Posterior cingulate gyrus (tissue), 11 donors: ENCODE results near the gene COL23A1.
A peak's percentile ranks its signal among the peaks of the same experiment; 100 is the strongest.

ENCODE experiments used
- DNase-seq, 10 donors: peaks; one replicate each; pipeline versions ENCODE4 v3.0.0 to v3.0.0-alpha.2; 2020 to 2021; ENCODE audit warnings: mixed read lengths in 3 of 10
- intact Hi-C: fragments of 100-400 bp; cut with DNase I; formaldehyde crosslinking; loops from one replicate; pipeline ENCODE4 v1.15.1; 2023

The COL23A1 gene

DNA sequence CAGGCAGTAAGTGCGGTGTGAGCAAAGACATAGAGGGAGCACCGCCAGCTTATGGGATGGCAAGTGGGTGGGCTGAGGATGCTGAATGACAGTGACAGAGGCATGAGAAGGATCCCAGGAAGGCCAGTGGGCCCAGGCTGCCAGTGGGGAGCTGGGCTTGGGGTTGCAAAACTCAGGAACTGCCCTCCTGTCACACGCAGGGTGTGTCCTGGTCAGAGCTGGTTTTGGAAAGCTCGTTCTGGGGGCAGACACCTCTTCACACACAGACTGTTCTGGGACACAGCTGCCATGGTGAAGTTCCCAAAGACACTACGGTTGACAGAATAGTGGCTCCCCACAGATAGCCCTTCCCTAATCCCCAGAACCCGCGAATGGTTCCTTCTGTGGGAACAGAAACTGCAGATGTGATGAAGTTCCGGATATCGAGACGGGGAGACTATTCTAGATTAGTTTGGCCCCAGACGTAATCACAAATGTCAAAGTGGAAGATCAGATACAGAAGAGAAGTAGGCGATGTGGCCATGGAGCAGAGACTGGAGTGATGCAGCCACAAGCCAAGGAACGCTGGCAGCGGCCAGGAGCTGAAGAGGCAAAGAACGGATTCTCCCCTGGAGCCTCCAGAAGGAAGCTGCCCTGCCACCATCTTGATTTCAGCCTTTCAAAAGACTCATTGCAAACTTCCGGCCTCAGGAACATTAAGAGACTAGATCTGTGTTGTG is 159.0 kb downstream of the COL23A1 start:
- intact Hi-C loops = no loop called here

DNA sequence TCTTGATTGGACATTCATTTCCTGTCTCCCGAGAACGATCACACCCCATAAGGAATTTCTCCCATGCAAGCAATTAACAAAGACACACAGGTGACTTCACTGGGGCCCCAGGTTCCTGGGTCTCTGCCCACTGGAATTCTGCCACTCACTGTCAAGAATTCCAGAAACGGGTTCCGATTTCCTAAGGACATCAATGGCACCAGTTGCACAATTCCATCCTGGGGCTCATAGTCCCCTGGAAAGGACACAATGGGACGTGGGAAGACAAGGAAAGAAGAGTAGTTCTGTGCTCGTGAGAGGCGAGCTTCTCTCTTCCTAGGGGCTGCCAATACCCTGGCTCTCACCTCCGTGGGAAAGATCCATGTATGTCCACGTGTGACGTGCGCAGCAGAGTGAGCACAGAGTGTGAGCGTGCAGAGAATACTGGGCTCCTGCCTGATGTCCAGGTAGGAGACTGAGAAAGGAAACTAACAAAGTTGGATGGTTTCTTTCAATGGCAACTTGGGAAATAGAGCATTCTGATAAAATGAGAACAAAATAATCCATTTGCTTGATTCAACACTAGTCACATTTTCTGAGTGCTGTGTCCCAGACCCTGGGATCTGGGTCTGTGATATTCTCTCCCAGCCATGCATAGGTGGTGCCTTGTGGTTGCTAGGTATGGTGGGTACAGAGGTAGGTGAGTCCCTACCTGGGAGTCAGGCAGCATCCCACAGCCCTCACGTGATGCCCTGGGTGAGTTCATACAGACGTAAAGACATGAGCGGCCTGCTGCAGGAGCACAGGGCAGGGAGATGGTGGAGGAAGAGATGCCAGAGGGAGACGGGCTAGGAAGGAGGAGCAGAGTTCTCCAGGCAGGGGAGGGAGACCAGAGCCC is 159.8 kb downstream of the COL23A1 start:
- peak in 2 of 10 donors; percentile 20 to 58 for DNase-seq
- intact Hi-C loops = no loop called here

More for the DNA sequence above, 159.0 kb downstream of the COL23A1 start:
- peak in 2 of 10 donors; percentile 10 to 62 for DNase-seq

DNA sequence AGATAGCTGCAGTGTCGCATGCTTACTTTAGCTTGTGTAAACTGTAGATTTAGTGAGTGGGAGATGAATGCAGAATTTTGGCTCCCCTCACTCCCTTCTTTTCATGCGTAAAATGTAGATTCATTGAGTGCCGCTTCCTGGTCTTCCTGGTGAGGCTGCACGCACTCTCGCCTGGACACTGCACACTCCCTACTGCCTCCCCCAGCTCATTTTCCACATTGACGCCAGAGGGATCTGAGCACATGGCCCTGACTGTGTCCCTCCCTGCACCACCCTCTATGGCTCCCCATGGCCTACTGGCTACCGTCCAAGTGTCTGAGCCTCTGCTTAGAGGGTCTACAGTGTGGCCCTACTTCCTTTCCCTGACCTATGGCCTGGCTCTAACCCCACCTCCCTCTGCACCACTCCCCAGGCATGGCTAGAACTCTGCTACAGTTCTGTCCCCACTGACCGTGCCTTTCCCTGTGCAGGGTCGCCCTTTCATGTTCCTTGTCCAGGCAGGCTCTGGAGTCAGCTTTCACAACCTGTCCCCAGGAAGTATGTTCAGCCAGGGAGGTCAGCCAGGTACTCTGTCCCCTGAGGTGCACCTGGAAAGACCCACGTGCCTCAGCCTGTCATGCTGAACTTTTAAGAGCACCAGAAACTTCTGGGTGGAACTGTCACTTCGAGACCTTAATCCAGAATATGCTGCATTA is 160.6 kb downstream of the COL23A1 start:
- intact Hi-C loops = no loop called here
- DNase-seq = peak in 1 of 10 donors; percentile 44

DNA sequence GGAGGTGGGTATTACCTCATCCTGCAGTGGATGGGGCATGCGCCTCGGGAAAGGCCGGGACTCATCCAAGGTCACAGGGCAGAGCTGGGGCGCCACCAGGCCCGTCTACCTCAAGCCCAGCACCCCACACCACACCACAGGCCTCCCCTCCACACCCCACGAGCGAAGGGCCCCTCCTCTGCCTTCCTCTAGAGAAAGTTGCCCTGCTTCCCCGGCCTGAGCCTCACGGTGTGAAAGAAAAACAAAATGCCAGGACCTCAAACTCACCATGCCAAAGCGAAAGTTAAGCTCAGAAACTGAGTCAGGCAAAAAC is 161.1 kb downstream of the COL23A1 start:
- DNase-seq = no peak
- intact Hi-C loops = no loop called here

DNA sequence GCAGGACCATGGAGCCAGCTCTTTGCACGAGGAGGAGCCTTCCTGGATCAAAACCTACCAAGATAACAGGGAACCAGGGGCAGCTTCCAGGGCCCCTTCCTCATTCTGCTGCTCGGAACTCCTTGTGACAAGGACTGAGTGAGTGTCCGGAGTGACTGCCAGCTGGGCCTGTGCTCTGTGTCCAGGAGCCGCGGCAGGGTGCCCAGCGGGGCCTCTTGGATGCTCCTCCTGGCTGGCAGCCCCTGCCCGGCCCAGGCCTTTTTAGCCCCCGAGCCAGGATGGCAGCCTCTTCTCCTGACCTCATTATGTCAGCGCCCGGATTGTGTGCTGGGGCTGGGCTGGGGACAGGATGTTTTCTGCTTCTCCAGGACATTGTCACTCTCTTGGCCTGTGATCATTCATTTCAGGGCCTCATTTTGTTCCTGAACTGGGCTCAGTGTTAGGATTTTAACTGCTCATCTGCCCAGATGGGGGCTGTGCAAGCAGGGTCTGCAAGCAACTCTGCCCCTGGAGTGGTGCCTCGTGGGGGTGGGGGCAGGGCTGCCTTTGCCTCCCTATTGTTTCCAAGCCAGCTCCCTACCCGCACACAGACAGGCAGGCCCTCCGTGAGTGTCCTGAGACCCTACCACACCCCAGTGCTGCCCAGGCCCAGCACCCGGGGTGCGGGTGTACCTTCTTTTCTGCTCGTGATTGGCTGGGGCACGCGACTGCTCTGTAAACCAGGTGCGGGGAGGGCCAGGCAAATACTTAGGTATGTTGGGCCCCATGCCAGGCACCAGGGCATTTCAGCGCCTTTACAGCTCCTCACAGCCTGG is 161.6 kb downstream of the COL23A1 start:
- intact Hi-C loops = no loop called here

DNA sequence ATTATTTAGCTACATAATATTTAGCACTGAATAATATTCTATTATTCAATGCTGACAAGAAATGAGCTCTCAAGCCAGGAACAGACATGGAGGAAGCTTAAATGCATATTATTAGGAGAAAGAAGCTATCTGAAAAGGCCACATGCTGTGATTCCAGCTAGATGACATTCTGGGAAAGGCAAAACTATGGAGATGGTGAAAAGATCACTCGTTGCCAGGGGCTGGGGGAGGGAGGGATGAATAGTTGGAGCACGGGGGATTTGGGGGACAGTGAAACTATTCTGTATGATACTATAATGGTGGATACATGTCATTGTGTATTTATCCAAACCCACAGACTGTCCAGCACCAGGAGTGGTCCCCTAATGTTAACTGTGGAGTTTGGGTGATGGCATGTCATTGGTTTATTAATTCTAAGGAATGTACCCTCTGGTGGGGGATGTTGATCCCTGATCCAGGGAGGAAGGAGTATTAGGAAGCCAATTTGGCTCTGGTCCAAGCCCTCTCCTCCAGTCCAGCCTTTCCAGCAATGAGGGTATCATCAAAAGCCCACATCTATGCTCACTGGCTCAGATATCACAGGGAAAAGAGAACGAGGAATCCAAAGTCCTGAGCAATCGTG is 162.5 kb downstream of the COL23A1 start:
- DNase-seq = peak in 1 of 10 donors; percentile 43
- intact Hi-C loops = no loop called here

More for the DNA sequence above, 161.6 kb downstream of the COL23A1 start:
- DNase-seq = peak in 8 of 10 donors; percentile 8 to 91 (median 53)

DNA sequence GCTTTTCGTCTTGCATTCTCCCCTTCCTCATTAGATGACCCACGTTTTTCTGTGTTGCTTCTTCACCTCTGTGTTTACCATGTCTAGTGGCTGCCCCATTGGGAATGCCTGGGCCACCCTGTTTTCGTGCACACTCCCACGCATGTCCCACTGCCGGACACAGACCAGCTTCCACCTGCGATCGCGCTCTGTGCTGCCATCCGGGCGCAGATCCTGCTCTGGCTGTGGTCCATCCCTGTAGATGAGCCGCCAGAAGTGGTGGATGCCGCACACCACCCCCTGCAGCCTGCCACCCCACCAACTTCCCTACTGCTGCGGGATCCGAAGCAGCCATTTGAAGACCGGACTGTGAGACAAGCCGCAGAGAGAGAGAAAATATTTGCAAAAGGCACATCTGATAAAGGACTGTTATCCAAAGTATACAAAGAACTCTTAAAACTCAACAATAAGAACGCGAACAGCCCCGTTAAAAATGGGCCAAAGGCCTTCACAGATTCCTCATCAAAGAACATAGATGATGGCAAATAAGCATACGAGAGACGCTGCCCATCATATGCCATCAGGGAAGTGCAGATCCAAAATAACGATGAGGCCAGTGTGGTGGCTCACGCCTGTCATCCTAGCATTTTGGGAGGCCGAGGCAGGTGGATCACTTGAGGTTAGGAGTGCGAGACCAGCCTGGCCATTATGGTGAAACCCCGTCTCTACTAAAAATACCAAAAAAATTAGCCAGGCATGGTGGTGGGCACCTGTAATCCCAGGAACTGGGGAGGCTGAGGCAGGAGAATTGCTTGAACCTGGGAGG is 163.7 kb downstream of the COL23A1 start:
- intact Hi-C loops = no loop called here
- peak in 2 of 10 donors; percentile 35 to 75 for DNase-seq

DNA sequence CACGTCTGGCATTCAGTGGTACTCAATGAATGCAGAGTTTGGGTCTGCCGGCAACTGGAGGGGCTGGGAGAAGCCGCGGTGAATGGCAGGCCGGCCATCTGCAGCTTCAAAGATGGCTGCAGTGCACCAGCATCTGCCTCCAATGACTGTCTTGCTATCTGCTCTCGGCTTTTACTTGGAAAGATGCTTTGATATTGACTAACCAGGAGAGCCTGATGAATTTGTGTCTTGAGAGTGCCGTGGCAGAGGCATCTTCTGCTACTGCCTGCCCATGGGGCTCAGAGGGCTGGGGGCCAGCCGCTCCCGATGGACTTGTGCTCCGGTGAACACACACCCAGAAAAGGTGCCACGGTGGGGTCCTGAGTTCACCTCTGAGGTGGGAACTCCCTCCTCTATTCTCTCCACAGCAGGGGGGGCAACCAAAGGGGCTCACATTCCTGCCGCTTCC is 164.5 kb downstream of the COL23A1 start:
- intact Hi-C loops = no loop called here
- peak in 2 of 10 donors; percentile 55 to 77 for DNase-seq

DNA sequence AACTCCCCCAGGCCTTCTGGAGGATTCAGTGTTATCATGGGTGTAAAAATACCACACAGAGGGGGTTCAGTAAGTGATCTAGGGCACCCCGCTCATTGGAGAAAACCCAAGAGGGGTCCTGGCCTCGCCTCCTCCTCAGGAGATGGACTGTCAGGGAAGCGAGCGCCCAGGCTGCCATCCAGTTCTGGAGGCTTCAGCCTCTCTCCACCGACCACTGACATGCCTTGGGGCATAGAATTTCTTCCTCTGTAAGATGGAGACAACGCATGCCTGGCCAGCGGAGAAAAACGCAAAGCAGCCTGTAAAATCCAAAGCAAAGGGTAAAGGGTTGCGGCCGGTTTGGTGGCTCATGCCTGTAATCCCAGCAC is 165.4 kb downstream of the COL23A1 start:
- intact Hi-C loops = no loop called here
- peak in 2 of 10 donors; percentile 48 to 57 for DNase-seq

DNA sequence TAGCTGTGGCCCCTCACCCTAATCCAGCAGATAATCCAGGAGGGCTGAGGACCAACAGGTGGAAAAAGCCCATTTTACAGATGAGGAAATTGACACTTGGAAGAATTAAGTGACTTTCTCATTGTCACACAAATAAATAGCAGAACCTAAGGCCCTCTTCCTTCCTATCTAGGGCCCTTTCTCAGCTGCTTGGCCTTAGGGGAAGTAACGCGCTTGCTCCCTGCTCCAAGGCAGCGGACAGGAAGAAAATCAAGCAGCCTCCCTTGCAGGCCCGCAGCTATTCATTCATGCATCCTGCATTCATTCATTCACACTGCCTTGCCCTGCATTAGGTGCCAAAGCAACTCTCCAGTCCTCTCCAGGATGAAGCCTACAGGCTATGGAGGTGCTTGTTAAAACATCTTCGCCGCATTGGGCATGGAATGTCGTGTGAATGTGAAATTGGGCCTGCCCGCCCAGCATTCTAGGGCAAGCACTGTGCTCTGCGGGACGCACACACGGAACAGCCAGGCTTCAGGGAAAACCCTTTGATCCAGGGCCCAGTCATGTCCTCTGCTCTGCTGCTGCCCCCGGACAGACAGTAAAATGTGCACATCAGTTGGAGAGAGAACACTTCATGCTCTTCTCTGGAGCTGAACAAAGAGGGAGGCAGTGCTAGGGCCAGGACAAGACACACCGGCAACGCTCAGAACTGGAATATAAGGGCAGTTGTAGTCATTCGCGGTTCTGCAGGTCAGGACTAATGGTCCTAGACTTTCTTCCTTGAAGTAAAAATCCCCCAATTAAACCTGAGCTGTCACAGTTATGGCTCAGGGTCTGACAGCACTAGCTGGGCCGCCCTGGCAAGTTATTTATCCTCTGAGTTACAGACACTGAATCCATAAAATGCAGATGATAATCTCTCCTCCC is 166.0 kb downstream of the COL23A1 start:
- DNase-seq = peak in 2 of 10 donors; percentile 30 to 63
- intact Hi-C loops = no loop called here

DNA sequence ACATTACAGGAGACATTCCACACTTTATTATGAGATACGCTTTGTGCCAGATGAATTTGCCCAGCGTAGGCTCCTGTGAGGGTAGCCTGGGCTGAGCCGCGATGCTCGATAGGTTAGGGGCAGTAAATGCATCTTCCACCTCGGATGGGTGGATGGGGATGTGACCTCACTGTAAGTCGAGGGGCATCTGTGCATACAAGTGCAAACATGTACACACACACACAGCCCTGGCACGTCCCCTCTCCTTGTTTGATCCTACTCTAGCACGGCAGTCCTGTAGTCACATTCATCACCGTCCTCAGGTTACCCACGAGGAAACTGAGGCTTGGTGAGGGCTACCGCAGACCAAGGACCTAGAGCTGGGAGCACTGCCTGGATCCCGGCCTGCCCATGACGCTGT is 166.8 kb downstream of the COL23A1 start:
- DNase-seq = peak in 1 of 10 donors; percentile 31
- intact Hi-C loops = no loop called here

DNA sequence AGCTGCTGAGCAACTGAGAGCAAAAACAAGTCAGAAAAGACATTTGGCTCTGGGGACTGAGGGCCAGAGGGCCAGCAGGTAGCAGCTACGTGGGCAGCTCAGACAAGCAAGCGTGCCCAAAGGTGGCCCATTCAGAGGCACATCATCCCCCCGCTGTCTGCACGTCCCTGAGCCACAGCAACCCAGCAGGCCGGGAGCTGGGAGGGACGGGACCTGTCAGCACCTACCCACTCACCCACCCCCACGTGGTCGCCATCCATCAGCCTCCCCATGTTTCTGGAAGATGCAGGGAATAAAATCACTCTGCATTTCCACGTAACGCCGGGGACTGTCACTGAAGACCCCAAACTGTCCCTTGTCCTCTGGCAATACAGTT is 167.8 kb downstream of the COL23A1 start:
- intact Hi-C loops = no loop called here
- peak in 1 of 10 donors; percentile 79 for DNase-seq

DNA sequence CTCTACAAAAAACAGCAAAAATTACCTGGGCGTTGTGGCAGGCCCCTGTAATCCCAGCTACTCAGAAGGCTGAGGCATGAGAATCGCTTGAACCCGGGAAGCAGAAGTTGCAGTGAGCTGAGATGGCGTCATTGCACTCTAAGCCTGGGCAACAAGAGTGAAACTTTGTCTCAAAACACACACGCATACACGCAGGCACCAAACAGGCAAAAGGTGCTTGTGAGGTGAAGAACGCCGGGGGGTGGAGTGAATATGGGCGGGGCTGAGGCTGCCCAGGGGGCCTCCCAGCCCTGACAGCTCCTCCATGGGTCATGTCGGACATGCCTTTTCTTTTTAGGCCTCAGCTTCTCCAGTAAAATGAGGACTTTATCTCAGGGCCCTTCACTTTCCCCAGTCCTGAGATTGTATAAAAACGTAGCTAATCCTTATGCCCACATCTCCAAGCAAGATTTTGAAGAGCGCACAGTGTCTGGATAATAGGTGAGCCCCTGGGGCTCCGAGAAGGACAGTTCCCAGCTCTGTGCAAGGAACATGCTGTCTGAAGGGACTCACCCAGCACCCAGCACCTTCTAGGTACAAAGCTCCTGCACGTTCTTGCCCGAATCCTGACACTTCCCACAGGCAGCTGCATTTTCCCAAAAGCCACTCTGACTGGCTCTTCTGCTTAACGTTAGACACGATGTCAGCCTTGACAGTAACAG is 168.3 kb downstream of the COL23A1 start:
- peak in 1 of 10 donors; percentile 7 for DNase-seq

DNA sequence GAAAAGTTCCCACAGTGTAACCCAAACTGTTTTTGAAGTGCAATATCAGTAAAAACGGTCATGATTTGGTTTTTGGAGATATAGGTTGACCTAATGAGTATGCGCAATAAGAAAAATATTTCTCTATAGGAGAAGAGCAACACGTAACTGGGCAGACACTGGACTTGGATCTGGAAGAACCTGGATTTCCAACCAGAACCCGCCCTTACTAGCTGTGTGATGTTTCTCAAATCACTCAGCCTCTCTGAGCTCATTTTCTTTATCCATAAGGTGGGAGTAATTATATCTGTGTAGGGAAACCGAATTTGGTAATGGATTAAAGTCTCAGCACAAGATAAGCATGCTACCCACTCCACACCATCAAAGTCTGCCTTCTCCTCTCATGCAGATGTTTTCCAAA is 169.1 kb downstream of the COL23A1 start:
- DNase-seq = no peak
- intact Hi-C loops = no loop called here

More for the DNA sequence above, 168.3 kb downstream of the COL23A1 start:
- intact Hi-C loops = no loop called here

DNA sequence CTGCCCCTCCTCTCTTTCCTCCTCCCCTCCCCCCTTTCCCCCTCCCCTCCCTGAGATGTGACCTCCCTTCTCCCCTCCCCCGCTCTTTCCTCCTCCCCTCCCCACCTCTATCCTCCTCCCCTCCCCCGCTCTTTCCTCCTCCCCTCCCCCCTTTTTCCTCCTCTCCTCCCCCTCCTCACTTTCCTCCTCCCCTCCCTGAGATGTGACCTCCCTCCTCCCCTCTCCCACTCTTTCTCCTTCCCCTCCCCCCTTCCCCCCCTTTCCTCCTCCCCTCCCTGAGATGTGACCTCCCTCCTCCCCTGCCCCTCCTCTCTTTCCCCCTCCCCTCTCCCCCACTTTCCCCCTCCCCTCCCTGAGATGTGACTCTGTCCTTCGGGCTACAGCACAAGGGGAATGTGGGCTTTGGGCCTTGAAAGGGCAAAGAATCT is 169.8 kb downstream of the COL23A1 start:
- DNase-seq = no peak
- intact Hi-C loops = no loop called here

DNA sequence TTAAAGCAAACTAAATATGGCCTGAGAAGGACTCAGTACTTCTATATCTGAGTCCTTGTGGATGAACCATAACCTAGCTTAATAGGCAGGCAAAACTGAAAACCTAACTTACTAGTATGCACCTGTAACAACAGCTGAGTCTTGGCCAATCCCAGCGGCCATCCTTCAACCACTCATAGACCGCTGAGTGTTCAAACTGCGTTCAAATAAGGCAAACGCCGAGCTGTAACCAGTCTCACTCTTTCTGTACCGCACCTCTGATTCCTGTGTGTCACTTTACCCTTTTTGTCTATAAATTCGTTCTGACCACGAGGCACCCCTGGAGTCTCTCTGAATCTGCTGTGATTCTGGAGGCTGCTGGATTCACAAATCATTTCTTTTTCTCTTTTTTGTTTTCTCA is 170.5 kb downstream of the COL23A1 start:
- no peak for DNase-seq

DNA sequence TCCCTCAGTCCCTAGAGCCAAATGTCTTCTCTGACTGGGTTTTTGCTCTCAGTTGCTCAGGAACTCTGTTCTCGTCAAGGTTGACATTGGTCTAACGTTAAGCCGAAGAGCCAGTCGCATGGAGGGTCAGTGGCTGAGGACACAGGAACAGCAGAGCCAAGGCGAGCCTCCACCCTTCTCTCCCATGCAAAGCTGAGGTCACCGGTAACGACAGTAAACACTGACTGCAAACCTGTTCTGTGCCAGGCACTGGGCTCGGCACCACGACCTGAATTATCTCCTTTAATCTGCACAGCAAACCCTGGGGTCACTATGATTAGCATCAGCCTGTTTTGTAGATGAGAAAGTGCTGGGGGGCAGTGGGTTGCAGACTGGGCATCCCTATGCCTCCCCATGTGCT is 171.0 kb downstream of the COL23A1 start:
- DNase-seq = peak in 1 of 10 donors; percentile 42
- intact Hi-C loops = no loop called here

More for the DNA sequence above, 170.5 kb downstream of the COL23A1 start:
- intact Hi-C loops = no loop called here
